GM21367 (cell line): ENCODE data around the gene ANKS1B.
A peak's percentile ranks its signal among the peaks of the same experiment; 100 is the strongest.
"Not testable (repeated sequence)": the region's sequence is repeated elsewhere in the genome, so short reads cannot be mapped to it uniquely, and the experiment has no call there.

ENCODE experiments used
- ATAC-seq: cut with Tn5 transposase; IDR thresholded peaks from one replicate; pipeline ENCODE4 v1.9.1; 2021; ENCODE audit not compliant: unreplicated experiment

Gene ANKS1B

GRCh38 chr12:99709116-99709515 lies 275.6 kb downstream of the ANKS1B start:
- ATAC-seq = no peak

DNA sequence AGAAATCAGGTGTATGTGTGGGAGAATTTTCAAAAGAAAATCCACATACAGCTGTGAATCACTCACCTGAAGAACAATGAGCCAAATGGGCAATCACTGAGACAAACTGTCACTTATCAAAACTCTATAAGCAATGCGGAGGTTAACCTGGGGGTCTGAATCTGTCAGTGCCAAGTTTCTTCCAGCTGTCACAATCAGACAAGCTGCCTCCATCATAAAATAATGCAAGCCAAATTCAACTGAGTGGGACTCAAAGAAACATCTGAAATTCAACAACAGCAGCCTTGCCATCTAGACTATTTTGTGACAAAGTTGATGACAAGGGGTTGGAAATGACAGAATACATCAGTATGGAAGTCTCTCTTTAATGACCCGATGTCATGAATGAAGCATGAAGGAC lies 276.9 kb downstream of the ANKS1B start:
- ATAC-seq = no peak

GRCh38 chr12:99706736-99707473 lies 277.8 kb downstream of the ANKS1B start:
- ATAC-seq = no peak

DNA sequence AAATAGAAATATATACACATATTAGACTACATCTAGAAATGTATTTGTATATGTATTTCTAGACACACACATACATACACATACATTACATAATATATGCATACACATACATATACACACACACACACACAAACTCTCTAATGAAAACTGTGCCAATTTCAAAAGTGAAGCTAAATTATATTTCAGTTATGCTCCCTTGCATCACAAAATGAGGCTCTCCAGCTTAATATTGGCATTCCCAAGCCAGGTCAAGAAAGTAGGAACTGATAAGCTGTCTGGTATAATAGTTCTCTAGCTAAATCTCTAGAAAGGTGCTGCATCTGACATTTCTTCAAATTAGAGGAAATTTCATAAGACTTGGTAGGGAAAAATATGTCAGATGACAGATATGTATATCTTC lies 280.3 kb downstream of the ANKS1B start:
- no peak for ATAC-seq

GRCh38 chr12:99704036-99704435 lies 280.7 kb downstream of the ANKS1B start:
- no peak for ATAC-seq

GRCh38 chr12:99700032-99700431 lies 284.7 kb downstream of the ANKS1B start:
- no peak for ATAC-seq

DNA sequence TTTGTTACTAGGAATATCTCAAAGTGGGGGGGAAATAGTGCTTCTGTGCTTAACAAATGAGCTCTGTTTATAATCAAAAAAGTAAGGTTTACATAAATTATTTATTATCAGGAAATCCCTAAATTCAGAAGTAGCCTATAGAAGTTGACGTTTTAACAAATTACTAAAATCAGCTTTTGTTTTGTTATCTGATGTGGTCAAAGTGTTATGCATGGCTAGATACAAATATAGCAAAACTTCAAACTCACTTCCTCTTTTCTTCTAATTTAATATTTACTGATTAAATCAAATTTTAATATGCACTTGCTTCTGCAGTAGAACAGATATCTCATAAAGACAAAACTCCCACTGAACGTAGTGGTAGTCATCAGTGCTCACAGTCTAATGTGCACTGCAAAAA lies 289.7 kb downstream of the ANKS1B start:
- no peak for ATAC-seq

- no peak for ATAC-seq
These were observed 298.6 kb downstream of the ANKS1B start for GRCh38 chr12:99686142-99686541.

- no peak for ATAC-seq
These were observed 304.5 kb downstream of the ANKS1B start for GRCh38 chr12:99680276-99680675.

DNA sequence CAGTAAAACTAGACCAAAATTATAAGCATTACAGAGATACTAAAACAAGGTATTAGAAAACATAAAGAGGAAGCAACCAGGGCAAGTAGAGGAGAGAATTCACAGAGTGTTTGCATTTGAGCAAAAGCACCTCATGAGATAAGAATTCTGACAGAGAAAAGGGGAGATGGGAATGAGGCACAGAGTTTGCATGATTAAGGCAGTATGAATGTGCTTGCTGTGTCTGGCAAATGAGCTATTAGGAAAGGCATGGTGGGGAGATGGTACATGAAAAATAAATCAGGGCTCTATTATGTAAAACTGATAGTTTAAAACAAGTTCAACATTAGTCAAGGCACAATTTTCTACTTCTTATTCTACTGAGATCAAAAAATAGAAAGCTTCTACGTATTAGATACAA lies 314.1 kb downstream of the ANKS1B start:
- no peak for ATAC-seq

DNA sequence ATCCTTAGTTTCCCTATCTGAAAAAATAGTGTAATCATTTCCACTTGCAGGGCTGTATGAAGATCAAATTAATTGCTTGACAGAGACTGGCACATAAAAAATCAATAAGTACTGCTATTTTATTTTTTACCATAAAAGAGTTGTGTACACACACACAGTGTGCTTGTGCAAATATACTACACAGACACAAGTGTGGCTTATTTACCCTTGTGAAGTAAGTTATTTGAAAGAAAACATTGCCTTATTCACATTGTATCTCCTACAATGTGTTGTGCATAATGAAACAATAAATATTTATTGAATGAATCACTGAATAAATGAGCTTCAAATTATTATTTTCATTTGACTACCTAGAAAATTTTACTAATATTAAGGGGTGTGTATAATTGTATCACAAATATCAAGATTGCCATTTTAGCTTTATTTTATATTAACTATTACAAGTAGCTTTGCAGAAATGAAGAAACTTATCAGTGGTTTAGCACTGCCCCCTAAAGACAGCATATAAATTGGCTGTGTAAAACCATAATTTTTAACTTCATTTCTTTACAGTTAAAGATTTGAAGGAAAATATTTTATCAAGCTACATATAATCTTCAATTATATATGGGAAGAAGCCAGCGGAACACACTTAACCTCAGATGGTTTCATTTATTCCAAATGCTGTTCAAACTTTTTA lies 325.9 kb downstream of the ANKS1B start:
- ATAC-seq = no peak

GRCh38 chr12:99649551-99649950 lies 335.2 kb downstream of the ANKS1B start:
- no peak for ATAC-seq

GRCh38 chr12:99648183-99648582 lies 336.6 kb downstream of the ANKS1B start:
- no peak for ATAC-seq

- ATAC-seq = no peak
These were observed 337.3 kb downstream of the ANKS1B start, which contains the start of gene GARIN6 for GRCh38 chr12:99647453-99647852. Gene GARIN6, plus strand, starts transcription at chr12:99647753. Its CDS starts 422 bp downstream, at chr12:99648175.

GRCh38 chr12:99644629-99645028 lies 340.1 kb downstream of the ANKS1B start:
- ATAC-seq = no peak

DNA sequence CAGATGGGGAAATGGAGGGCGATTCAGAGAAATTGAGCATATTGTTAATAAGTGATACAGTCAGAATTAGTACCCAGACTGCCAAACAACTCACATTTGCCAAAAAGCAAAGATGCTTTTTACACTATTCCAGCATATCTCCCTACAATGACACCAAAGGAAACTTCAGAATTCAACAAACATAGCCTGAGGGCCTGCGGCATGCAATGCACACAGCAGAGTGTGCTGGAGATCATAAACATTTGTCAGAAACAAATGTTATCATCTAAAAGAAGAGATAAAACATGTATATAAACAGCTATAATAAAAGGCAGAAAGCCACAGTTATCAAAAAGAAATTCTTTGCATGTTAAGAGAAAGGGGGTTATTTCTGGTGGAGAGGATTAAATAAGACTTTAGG lies 357.3 kb downstream of the ANKS1B start:
- no peak for ATAC-seq

GRCh38 chr12:99624591-99624990 lies 360.1 kb downstream of the ANKS1B start:
- not testable (repeated sequence) for ATAC-seq

DNA sequence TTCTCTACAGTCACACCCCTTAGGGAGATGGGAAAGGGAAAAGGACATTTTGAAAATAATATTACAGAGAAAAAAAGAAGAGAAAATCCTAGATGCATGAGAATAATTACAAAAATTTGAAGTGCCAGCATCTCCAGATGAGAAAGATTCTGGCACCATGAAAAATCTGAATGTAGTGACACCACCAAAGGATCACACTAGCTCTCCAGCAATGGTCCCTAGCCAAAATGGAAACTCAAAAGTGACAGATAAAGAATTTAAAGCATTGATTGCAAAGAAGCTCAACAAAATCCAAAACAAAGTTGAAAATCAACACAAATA lies 364.6 kb downstream of the ANKS1B start:
- no peak for ATAC-seq

DNA sequence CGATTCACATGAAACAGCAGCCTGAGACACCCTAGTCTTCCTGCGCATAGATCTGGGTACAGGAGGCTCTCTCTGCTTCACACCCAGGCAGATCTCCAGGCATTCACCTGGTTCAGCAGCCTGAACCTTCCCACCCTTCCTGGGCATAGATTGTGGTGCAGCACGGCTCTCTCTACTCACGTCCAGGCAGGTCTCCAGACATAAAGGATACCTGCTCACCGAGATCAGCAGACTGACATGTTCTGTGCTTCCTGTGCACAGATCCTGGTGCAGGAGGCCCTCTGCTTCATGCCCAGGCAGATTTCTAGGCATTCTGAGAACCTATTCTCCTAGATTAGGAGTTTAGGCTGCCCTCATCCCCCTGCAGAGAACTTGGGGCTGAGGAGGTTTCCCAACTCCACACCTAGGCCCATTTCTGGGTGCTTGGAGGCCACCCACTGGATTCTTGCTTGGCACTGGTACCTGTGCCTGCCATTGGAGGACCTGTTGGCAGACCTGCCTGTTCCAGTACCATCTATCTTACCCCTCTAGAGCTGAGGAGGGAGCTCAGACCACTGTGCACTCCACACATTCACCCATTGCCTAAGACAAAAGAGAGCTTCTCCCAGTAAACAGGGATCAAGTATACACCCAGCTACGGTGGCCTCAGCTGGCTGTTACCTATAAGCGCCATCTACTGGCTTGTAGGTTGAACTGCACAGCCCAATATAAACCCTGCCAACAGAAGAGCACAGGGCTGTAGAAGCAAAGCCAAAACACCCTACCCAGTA lies 365.2 kb downstream of the ANKS1B start:
- ATAC-seq = peak; percentile 100

DNA sequence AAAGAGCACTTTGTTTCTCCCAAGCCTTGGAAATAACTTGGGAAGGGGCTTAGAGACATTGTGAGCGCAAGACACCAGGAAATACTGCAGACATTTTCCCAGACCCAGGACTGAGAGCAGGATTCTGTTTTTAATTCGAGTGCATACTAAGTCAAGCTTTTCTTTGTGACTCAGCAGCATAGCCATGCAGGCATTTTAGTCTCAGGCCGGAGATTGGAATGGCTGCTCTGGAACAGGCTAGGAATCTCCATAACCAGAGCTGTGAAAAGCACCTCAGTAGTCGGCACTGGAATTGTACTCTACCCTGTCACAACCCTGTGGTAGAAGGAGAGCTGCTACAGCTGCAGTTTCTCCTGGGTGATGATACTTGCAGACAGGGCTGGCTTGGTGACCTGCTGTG lies 366.1 kb downstream of the ANKS1B start:
- no peak for ATAC-seq

GRCh38 chr12:99611599-99611998 lies 373.1 kb downstream of the ANKS1B start:
- no peak for ATAC-seq

- ATAC-seq = no peak
These were observed 373.6 kb downstream of the ANKS1B start for GRCh38 chr12:99611117-99611516.
